RCC 7860 (cell line): ENCODE measurements around the gene ETHE1.

Experiments
- DNase-seq: peaks from one replicate; pipeline ENCODE4 v3.0.0-alpha.2; 2015; ENCODE audit warnings: low spot score
- FAIRE-seq: peaks from 2 replicates; lab custom pipeline; 2012; peaks lifted over from hg19 to GRCh38; lab: Jason Lieb, UNC

The ETHE1 gene

DNA sequence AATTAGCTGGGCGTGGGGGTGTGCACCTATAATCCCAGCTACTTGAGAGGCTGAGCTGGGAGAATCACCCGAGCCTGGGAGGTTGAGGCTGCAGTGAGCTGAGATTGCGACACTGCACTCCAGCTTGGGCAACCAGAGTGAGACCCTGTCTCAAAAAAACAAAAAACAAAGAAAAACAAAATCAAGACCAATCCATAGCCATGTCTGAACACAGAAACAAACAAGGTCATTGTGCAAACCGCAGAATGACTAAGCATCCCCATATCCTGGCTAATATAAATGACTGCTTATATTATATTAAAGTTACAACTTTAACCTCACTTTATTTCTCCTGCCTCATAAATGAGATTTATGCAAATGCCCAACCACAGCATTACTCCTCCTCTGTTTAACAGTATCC, 59.3 kb downstream of the ETHE1 start:
- FAIRE-seq, result no peak
- no peak for DNase-seq

DNA sequence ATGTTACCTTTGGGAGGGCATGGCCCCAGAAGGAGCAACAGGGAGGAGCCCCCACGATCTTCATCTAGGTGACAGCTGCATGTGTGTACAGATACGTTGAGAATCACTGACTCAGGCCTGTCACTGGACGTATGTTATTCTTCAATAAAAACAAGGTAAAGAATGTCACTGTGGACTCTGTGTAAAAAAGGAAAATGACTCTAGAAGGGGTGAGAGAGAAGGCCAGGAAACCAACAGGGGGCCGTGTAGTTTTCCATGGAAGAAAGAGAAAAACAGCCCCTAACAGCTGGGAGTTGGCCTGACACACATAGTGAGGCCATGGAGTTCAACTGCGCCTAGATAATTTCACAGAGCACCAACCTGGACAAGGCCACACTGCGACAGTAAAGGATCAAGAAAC, 59.7 kb downstream of the ETHE1 start:
- FAIRE-seq, result no peak
- DNase-seq, result no peak

- no peak for FAIRE-seq
- DNase-seq, result no peak
These were observed 60.2 kb downstream of the ETHE1 start for GRCh38 chr19:43466793-43467192.

GRCh38 chr19:43465468-43466120, 61.4 kb downstream of the ETHE1 start, which contains the start of gene LYPD3:
LYPD3 (minus strand) TSS chr19:43465608; CDS start chr19:43465571, 37 bp downstream.
- no peak for DNase-seq
- FAIRE-seq, result no peak

- FAIRE-seq, result no peak
These were observed 62.7 kb downstream of the ETHE1 start for GRCh38 chr19:43464134-43464775.

GRCh38 chr19:43463381-43464133, 63.4 kb downstream of the ETHE1 start:
- FAIRE-seq (no peak), DNase-seq (no peak)

More at GRCh38 chr19:43464134-43464775, 62.7 kb downstream of the ETHE1 start:
- DNase-seq, result no peak

DNA sequence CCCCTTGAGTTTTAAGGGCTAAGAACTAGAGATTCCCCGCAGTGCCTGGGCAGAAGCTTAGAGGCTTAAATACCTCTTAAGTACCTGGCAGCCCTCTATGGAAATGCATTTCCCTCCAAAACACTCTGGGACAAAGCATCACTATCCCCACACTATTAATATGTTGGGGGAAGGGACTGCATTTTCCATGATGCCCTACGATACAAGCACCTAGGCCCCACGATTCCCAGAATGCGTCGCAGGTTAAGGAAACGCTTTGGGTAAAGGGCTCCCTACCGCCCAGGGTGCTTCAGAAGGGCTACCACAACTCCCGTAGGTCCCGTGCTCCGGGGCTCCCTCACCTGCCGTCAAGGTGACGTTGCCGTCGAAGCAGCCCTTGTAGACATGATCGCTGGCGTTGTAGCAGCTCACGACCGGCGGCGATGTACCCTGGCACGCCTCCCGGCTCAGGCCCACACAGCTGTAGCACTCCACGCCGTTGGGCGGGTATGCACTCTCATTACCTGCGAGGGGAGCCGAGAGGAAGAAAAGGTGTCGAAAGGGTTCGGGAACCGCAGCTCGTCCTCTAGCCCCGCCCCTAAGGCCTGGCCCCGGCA, 64.1 kb downstream of the ETHE1 start:
- no peak for DNase-seq
- no peak for FAIRE-seq

GRCh38 chr19:43462383-43462782, 64.6 kb downstream of the ETHE1 start:
- no peak for DNase-seq
- FAIRE-seq, result no peak

- DNase-seq (no peak), FAIRE-seq (no peak)
These were observed 65.7 kb downstream of the ETHE1 start for GRCh38 chr19:43461303-43461702.

DNA sequence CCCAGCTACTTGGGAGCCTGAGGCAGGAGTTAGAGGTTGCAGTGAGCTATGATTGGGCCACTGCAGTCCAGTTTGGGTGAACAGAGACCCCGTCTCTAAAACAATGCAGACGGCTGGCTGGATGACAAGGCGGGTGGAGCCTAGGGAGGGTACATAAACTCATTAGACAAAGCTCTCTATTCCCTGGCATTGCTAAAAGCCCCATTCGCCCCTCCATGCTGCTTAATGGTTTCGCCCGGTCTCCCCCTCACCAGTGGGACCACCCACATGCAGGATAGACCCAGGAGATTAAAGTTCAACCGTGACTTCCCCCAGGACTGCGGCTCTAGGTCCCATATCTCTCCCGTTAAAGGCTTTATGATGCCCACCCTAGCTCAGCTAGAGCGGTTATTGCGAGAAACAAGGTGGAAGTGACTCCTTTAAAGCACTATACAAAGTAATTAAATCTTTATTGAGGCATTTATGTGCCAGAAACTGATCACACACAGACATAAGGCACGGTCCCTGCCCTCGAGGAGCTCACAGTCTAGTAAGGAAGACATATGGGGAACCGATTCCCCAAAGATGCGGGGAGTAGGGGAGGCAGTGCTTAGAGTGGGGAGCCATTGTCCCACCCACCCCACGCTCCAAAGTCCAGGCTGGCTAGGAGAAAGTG, 66.5 kb downstream of the ETHE1 start:
- no peak for DNase-seq
- no peak for FAIRE-seq

- FAIRE-seq (no peak), DNase-seq (no peak)
These were observed 69.2 kb downstream of the ETHE1 start for GRCh38 chr19:43457809-43458208.
